ENCODE data around the gene DUSP15. TPM values are rescaled to one million over a fixed set of nuclear protein-coding genes. Genes with fewer than 3 reads are reported as not detected.

DUSP15 gene
- total RNA-seq, 1 experiment from 2014 or later, result not detected

GRCh38 chr20:31881945-31882344, 11.6 kb upstream of the DUSP15 start (continued):
- TF ChIP-seq, protein P1, sequence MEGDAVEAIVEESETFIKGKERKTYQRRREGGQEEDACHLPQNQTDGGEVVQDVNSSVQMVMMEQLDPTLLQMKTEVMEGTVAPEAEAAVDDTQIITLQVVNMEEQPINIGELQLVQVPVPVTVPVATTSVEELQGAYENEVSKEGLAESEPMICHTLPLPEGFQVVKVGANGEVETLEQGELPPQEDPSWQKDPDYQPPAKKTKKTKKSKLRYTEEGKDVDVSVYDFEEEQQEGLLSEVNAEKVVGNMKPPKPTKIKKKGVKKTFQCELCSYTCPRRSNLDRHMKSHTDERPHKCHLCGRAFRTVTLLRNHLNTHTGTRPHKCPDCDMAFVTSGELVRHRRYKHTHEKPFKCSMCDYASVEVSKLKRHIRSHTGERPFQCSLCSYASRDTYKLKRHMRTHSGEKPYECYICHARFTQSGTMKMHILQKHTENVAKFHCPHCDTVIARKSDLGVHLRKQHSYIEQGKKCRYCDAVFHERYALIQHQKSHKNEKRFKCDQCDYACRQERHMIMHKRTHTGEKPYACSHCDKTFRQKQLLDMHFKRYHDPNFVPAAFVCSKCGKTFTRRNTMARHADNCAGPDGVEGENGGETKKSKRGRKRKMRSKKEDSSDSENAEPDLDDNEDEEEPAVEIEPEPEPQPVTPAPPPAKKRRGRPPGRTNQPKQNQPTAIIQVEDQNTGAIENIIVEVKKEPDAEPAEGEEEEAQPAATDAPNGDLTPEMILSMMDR (IDR thresholded peaks at IDR 0.05 in 2 of 3, conservative IDR thresholded peaks at IDR 0.05 in 1 of 3; ENCODE audit: borderline replicate concordance in 1 of 3, insufficient read depth in 1 of 3, low read depth in 2 of 3, low read length in 2 of 3), result no peak
- TF ChIP-seq TCF7L2 (IDR thresholded peaks at IDR 0.05; ENCODE audit: borderline replicate concordance, extremely low read depth, insufficient read depth, insufficient read length) (no peak), SP1 (IDR thresholded peaks at IDR 0.05; ENCODE audit: low read depth) (no peak)

- peak overlapping the region; percentile 33 for H3K9ac ChIP-seq (ENCODE audit: low read length)
- no peaks in the 10 kb centered on the region for H3K9me2 ChIP-seq (ENCODE audit: insufficient read depth)
- no peak overlapping the region for H3K27ac ChIP-seq (ENCODE audit: low read depth, low read length)
- DNase-seq (ENCODE audit: low read depth, low spot score), result peak; percentile 89
- peak overlapping the region; percentile 42 for H2AFZ ChIP-seq (ENCODE audit: low read depth, low read length, poor library complexity, severe bottlenecking)
- TSS peak; percentile 69 for BruUV-seq (replicated peaks)
- peak; percentile 98 for ATAC-seq
- CTCF ChIA-PET, result interaction anchor here (1.6 kb wide), 1 partner anchor 27 kb away, joined by 4 read pairs; no protein-coding TSS in a partner anchor
- H3K4me2 ChIP-seq (ENCODE audit: low read length), result peak overlapping the region; percentile 70
- no peaks in the 10 kb centered on the region for H3K27me3 ChIP-seq (ENCODE audit: insufficient read depth, low read length)
- no peaks in the 10 kb centered on the region for H3K79me2 ChIP-seq (ENCODE audit: insufficient read depth, low read length)
- peak overlapping the region; percentile 40 to 50 for H3K4me3 ChIP-seq (replicated peaks in 1 of 2; ENCODE audit: low read depth in 1 of 2, low read length in 2 of 2)
- peaks cover 4 to 11% of the 10 kb centered on the region in 2 experiments; a peak in 3 of 4 replicates for H3K4me1 ChIP-seq (ENCODE audit: control insufficient read depth in 1 of 2, insufficient read depth in 2 of 2, low read length in 2 of 2)
- no peaks in the 10 kb centered on the region for H3K36me3 ChIP-seq (ENCODE audit: control insufficient read depth in 1 of 2, insufficient read depth in 2 of 2, low read length in 2 of 2)
- intact Hi-C loops (cut with micrococcal nuclease), result no loop called here
- no peaks in the 10 kb centered on the region for H4K20me1 ChIP-seq (ENCODE audit: insufficient read depth)
- no peaks in the 10 kb centered on the region for H3K9me3 ChIP-seq (ENCODE audit: control insufficient read depth in 1 of 2, insufficient read depth in 1 of 2, low read depth in 1 of 2, low read length in 2 of 2)
- POLR2A ChIA-PET, result interaction anchor here (0.6 kb wide), 1 partner anchor 73 kb away, joined by 3 read pairs; the partner anchor contains the start of gene PDRG1
- TF ChIP-seq EGR1 (IDR thresholded peaks at IDR 0.05; ENCODE audit: low read depth), result no peak
- TF ChIP-seq EZH2 (IDR thresholded peaks at IDR 0.05), result no peak
- no peak for TF ChIP-seq CEBPB (IDR thresholded peaks at IDR 0.05; ENCODE audit: low read depth)
- TF ChIP-seq TCF7L2 (IDR thresholded peaks at IDR 0.05; ENCODE audit: borderline replicate concordance, extremely low read depth, insufficient read depth, insufficient read length), result no peak
- no peak for TF ChIP-seq CBX3 (IDR thresholded peaks at IDR 0.05; ENCODE audit: low read depth)
- TF ChIP-seq, protein P1 (IDR thresholded peaks at IDR 0.05 in 2 of 3, conservative IDR thresholded peaks at IDR 0.05 in 1 of 3; ENCODE audit: borderline replicate concordance in 1 of 3, insufficient read depth in 1 of 3, low read depth in 2 of 3, low read length in 2 of 3), result no peak
- TF ChIP-seq POLR2A (IDR thresholded peaks at IDR 0.05; ENCODE audit: borderline replicate concordance, extremely low read depth, insufficient read depth, insufficient read length), result peak; percentile 33
- TF ChIP-seq FOSL1 (IDR thresholded peaks at IDR 0.05; ENCODE audit: low read depth), result no peak
- no peak; the same call in 1 of the 2 replicates for TF ChIP-seq MAX (IDR thresholded peaks at IDR 0.05)
- TF ChIP-seq ATF3 (IDR thresholded peaks at IDR 0.05), result no peak
- no peak for TF ChIP-seq SRF (IDR thresholded peaks at IDR 0.05; ENCODE audit: low read depth)
- peak; percentile 37; the same call in 1 of the 2 replicates for TF ChIP-seq POLR2AphosphoS5 (IDR thresholded peaks at IDR 0.05; ENCODE audit: low read depth, low read length)
- TF ChIP-seq JUND (IDR thresholded peaks at IDR 0.05), result no peak
- no peak for TF ChIP-seq ZFX (IDR thresholded peaks at IDR 0.05)
- TF ChIP-seq ELF1 (IDR thresholded peaks at IDR 0.05; ENCODE audit: borderline replicate concordance, low read depth), result no peak
- TF ChIP-seq EZH2phosphoT487 (IDR thresholded peaks at IDR 0.05; ENCODE audit: borderline replicate concordance), result no peak
- TF ChIP-seq SP1 (IDR thresholded peaks at IDR 0.05; ENCODE audit: low read depth), result no peak
- RAD21 ChIA-PET (ENCODE audit: low non-redundant PET in 1 of 2, low total read pairs in 2 of 2, uncharacterized antibody in 2 of 2, unreplicated experiment in 2 of 2), result interaction anchor here in 1 of 2 experiments (0.6 kb wide), 1 partner anchor 245 kb away, joined by 4 read pairs; no protein-coding TSS in a partner anchor
Measured at GRCh38 chr20:31879143-31879987, 9.0 kb upstream of the DUSP15 start.
